Loucy (cell line): ENCODE results near the gene SEC16A.

Experiments used
- CTCF ChIP-seq: fragments of 200-600 bp; sonication (generic); conservative IDR thresholded peaks from 2 replicates; pipeline ENCODE4 v1.5.1; 2014; ENCODE audit warnings: mild to moderate bottlenecking, antibody characterized with exemption, low read length
- EZH2phosphoT487 ChIP-seq: fragments of 200-600 bp; IDR thresholded peaks from 2 replicates; pipeline ENCODE4 v1.6.1; 2018; ENCODE audit warnings: antibody characterized with exemption, mild to moderate bottlenecking, moderate library complexity, borderline replicate concordance

- TF ChIP-seq CTCF, result no peak
- TF ChIP-seq EZH2phosphoT487, result no peak
Measured at GRCh38 chr9:136497916-136498695, 15.3 kb upstream of the SEC16A start.
